Naive thymus-derived CD4-positive, alpha-beta T cell (primary cell): ENCODE data around the gene LMX1A. TPM values are rescaled to one million over a fixed set of nuclear protein-coding genes. Genes with fewer than 3 reads are reported as not detected.

Source experiments
- ATAC-seq: fragments of 150-1000 bp; cut with Tn5 transposase; 2 replicates; pipeline ENCODE4 v1.10.0; 2021; ENCODE audit warnings: mild to moderate bottlenecking, moderate library complexity
- CTCF ChIA-PET: fragments of 350-600 bp; sonication (Branson Sonifier 250); formaldehyde crosslinking; loops from one replicate; lab custom pipeline; 2021; ENCODE audit warnings: antibody characterized with exemption; lab: Charles Lee
- POLR2A ChIA-PET: fragments of 350-600 bp; sonication (Branson Sonifier 250); formaldehyde crosslinking; loops from one replicate; lab custom pipeline; 2021; ENCODE audit warnings: antibody characterized with exemption, inconsistent platforms; lab: Charles Lee
- DNase-seq, 9 donors: peaks; one replicate each; pipeline versions ENCODE4 v3.0.0 to v3.0.0-alpha.2; 2020 to 2022; ENCODE audit warnings: mixed read lengths in 1 of 9
- H3K27ac ChIP-seq: one replicate; pipeline ENCODE4 v1.7.0; 2013; ENCODE audit warnings: mild to moderate bottlenecking, low read depth, low read length, moderate library complexity
- H3K27me3 ChIP-seq, 2 donors: one replicate each; pipeline ENCODE4 v1.7.0; 2013; ENCODE audit warnings: low read length in 2 of 2, mild to moderate bottlenecking in 2 of 2, moderate library complexity in 2 of 2; ENCODE audit not compliant: control insufficient read depth in 2 of 2, insufficient read depth in 2 of 2
- H3K36me3 ChIP-seq, 3 experiments: 1 replicate in 2 of 3; 2 replicates in 1 of 3; pipeline ENCODE4 v1.7.0; 2013; ENCODE audit warnings: low read length in 3 of 3, mild to moderate bottlenecking in 3 of 3, moderate library complexity in 1 of 3; ENCODE audit not compliant: insufficient read depth in 3 of 3, control insufficient read depth in 2 of 3
- H3K4me1 ChIP-seq, 2 donors: one replicate each; pipeline ENCODE4 v1.7.0; 2013; ENCODE audit warnings: low read length in 2 of 2, mild to moderate bottlenecking in 2 of 2, moderate library complexity in 1 of 2; ENCODE audit not compliant: control insufficient read depth in 2 of 2, insufficient read depth in 2 of 2
- H3K4me3 ChIP-seq: 2 replicates; pipeline ENCODE4 v1.7.0; 2013; ENCODE audit warnings: mild to moderate bottlenecking, low read length
- H3K9me3 ChIP-seq, 3 experiments: 1 replicate in 2 of 3; 2 replicates in 1 of 3; pipeline ENCODE4 v1.7.0; 2013; ENCODE audit warnings: low read length in 3 of 3; ENCODE audit not compliant: control insufficient read depth in 2 of 3
- H3K27ac Mint-ChIP-seq, 9 donors: one replicate each; pipeline ENCODE4 v1.8.0; 2020 to 2022; ENCODE audit warnings: mixed read lengths in 9 of 9, mild to moderate bottlenecking in 8 of 9, moderate library complexity in 5 of 9, inconsistent platforms in 2 of 9
- H3K27me3 Mint-ChIP-seq, 5 donors: one replicate each; pipeline ENCODE4 v1.8.0; 2021 to 2022; ENCODE audit warnings: mixed read lengths in 5 of 5, mild to moderate bottlenecking in 1 of 5
- H3K36me3 Mint-ChIP-seq, 5 donors: one replicate each; pipeline ENCODE4 v1.8.0; 2020 to 2022; ENCODE audit warnings: mixed read lengths in 5 of 5, mild to moderate bottlenecking in 3 of 5, inconsistent platforms in 1 of 5
- H3K4me1 Mint-ChIP-seq, 7 donors: one replicate each; pipeline ENCODE4 v1.8.0; 2020 to 2022; ENCODE audit warnings: mixed read lengths in 7 of 7, mild to moderate bottlenecking in 3 of 7, inconsistent platforms in 1 of 7
- H3K4me3 Mint-ChIP-seq, 10 donors: one replicate each; pipeline ENCODE4 v1.8.0; 2020 to 2022; ENCODE audit warnings: mild to moderate bottlenecking in 10 of 10, mixed read lengths in 10 of 10, moderate library complexity in 6 of 10, inconsistent platforms in 2 of 10
- H3K9me3 Mint-ChIP-seq, 11 donors: one replicate each; pipeline ENCODE4 v1.8.0; 2020 to 2022; ENCODE audit warnings: mixed read lengths in 11 of 11, mild to moderate bottlenecking in 4 of 11, inconsistent platforms in 1 of 11, moderate library complexity in 1 of 11
- intact Hi-C, 2 donors: fragments of 100-400 bp; cut with micrococcal nuclease; formaldehyde crosslinking; loops; one replicate each; pipeline ENCODE4 v1.15.1; 2023
- polyA plus RNA-seq, 2 donors: library from polyadenylated mRNA; unstranded; fragments of 300-500 nt; fragmentation: Illumina TruSeq; gene quantifications; one replicate each; pipeline ENCODE4 v1.2.3, GENCODE V29; 2021
- total RNA-seq, 6 experiments: library from RNA in 5 of 6; stranded (reverse) in 5 of 6; gene quantifications; 1 replicate in 5 of 6; 2 replicates in 1 of 6; pipeline ENCODE4 v1.2.3 and lab custom pipeline; 2021 to 2026

Gene LMX1A
- total and polyA plus RNA-seq, 7 experiments from 2014 or later: not detected

DNA sequence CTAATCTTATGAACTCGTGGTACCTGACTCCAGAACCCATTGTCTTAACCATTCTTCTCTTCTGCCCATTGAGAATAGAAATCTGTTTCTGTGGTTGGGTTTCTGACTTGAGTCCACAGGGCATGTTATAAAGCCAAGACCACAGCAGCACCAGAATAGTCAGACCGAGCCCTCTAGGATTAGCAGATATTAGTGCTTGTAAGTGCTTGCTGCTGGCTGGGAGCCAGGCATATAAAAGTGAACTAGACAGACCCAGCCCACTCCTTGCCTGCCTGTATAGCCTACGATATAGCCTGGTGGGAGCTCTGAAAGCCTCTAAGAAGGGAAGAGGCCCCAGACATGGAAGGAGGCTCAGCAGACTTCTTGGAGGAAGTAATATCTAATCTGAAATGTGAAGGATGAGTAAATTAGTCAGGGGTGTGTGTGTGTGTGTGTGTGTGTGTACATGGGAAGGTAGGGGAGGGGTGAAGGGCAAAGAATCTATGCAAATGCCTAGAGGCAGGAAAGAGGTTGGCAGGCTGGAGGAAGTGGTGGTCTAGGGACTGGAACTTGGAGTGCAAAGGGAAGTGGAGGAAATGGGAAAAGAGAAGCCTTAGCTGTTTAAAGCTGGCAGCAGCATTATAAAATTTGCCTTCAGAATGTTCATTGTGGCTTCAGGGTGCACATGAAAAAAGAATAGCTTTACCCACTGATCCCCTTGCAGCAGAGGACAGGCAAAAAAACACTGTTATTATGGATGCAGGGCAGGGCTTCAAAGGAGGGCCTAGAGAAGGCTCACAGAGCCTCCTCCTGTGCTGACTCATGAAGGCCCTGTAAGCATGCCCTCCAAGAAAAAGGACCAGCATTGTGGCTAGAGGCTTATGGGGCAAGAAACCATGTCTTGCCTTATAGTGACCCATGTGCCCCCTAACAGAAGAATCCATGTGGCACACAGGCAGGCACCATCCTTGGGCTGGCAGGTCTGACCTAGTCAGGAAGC is 169.2 kb downstream of the LMX1A start:
- no peak overlapping the region for H3K4me3 Mint-ChIP-seq
- ATAC-seq: no peak
- intact Hi-C loops: no loop called here
- CTCF ChIA-PET: interaction anchor here (0.5 kb wide), 1 partner anchor 151 kb away, joined by 3 read pairs; no protein-coding TSS in a partner anchor
- POLR2A ChIA-PET: no interaction called here
- Histone ChIP-seq H3K9me3 (peaks cover 0 to 7% (median 0%) of the 10 kb centered on the region in 3 experiments), H3K36me3 (no peaks in the 10 kb centered on the region), H3K4me3 (no peak overlapping the region), H3K27me3 (no peaks in the 10 kb centered on the region), H3K27ac (no peak overlapping the region), H3K4me1 (no peaks in the 10 kb centered on the region)
- peaks cover 0 to 4% (median 0%) of the 10 kb centered on the region in 5 donors for H3K36me3 Mint-ChIP-seq
- H3K9me3 Mint-ChIP-seq: peaks cover 5 to 19% (median 10%) of the 10 kb centered on the region in 11 donors
- H3K27ac Mint-ChIP-seq: no peak overlapping the region
- no peak for DNase-seq
- no peaks in the 10 kb centered on the region for H3K4me1 Mint-ChIP-seq
- peaks cover 0 to 15% (median 4%) of the 10 kb centered on the region in 5 donors for H3K27me3 Mint-ChIP-seq

- Histone ChIP-seq H3K9me3 (peaks cover 0 to 9% (median 0%) of the 10 kb centered on the region in 3 experiments), H3K27me3 (no peaks in the 10 kb centered on the region), H3K4me3 (no peak overlapping the region), H3K36me3 (no peaks in the 10 kb centered on the region), H3K27ac (no peak overlapping the region), H3K4me1 (no peaks in the 10 kb centered on the region)
- Mint-ChIP-seq H3K9me3 (peaks cover 6 to 24% (median 10%) of the 10 kb centered on the region in 11 donors), H3K27me3 (peaks cover 0 to 13% (median 4%) of the 10 kb centered on the region in 5 donors), H3K36me3 (peaks cover 0 to 6% (median 0%) of the 10 kb centered on the region in 5 donors), H3K27ac (no peak overlapping the region), H3K4me1 (no peaks in the 10 kb centered on the region), H3K4me3 (no peak overlapping the region)
- CTCF ChIA-PET: no interaction called here
- ATAC-seq: no peak
- POLR2A ChIA-PET: no interaction called here
- intact Hi-C loops: no loop called here
- no peak for DNase-seq
These were observed 171.2 kb downstream of the LMX1A start for GRCh38 chr1:165185161-165185889.

DNA sequence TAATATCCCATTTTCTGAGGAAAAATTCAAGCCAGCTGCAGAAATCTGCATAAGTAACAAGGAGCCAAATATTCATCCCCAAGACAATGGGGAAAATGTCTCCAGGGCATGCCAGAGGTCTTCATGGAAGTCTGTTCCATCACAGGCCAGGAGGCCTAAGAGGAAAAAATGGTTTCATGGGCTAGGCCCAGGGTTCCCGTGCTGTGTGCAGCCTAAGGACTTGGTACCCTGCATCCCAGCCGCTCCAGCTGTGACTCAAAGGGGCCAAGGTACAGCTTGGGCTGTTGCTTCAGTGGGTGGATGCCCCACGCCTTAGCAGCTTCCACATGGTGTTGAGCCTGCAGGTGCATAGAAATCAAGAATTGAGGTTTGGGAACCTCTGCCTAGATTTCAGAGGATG is 173.5 kb downstream of the LMX1A start:
- no peak for ATAC-seq
- intact Hi-C loops: no loop called here
- Mint-ChIP-seq H3K27me3 (peaks cover 0 to 19% (median 5%) of the 10 kb centered on the region in 5 donors), H3K4me3 (no peak overlapping the region), H3K36me3 (peaks cover 0 to 6% (median 0%) of the 10 kb centered on the region in 5 donors), H3K27ac (no peak overlapping the region), H3K9me3 (peaks cover 6 to 24% (median 10%) of the 10 kb centered on the region in 11 donors), H3K4me1 (no peaks in the 10 kb centered on the region)
- H3K9me3 ChIP-seq: peaks cover 0 to 9% (median 0%) of the 10 kb centered on the region in 3 experiments
- DNase-seq: no peak
- CTCF ChIA-PET: no interaction called here
- H3K4me1 ChIP-seq: no peaks in the 10 kb centered on the region
- POLR2A ChIA-PET: no interaction called here
- H3K27me3 ChIP-seq: no peaks in the 10 kb centered on the region
- no peak overlapping the region for H3K27ac ChIP-seq
- no peaks in the 10 kb centered on the region for H3K36me3 ChIP-seq
- H3K4me3 ChIP-seq: no peak overlapping the region

- no peak for DNase-seq
- H3K36me3 ChIP-seq: no peaks in the 10 kb centered on the region
- no peak for ATAC-seq
- no peak overlapping the region for H3K27ac ChIP-seq
- ChIA-PET CTCF (no interaction called here), POLR2A (no interaction called here)
- no peak overlapping the region for H3K27ac Mint-ChIP-seq
- H3K4me3 Mint-ChIP-seq: no peak overlapping the region
- no peaks in the 10 kb centered on the region for H3K4me1 ChIP-seq
- H3K4me3 ChIP-seq: no peak overlapping the region
- no peaks in the 10 kb centered on the region for H3K27me3 ChIP-seq
- intact Hi-C loops: no loop called here
- no peaks in the 10 kb centered on the region for H3K4me1 Mint-ChIP-seq
- peaks cover 0 to 8% (median 0%) of the 10 kb centered on the region in 5 donors for H3K36me3 Mint-ChIP-seq
- H3K9me3 ChIP-seq: peaks cover 0 to 9% (median 0%) of the 10 kb centered on the region in 3 experiments
- H3K9me3 Mint-ChIP-seq: peaks cover 4 to 20% (median 12%) of the 10 kb centered on the region in 11 donors
- H3K27me3 Mint-ChIP-seq: peaks cover 0 to 19% (median 3%) of the 10 kb centered on the region in 5 donors
These were observed 177.2 kb downstream of the LMX1A start for GRCh38 chr1:165179306-165179705.

- H3K4me1 ChIP-seq: no peaks in the 10 kb centered on the region
- Mint-ChIP-seq H3K4me1 (no peaks in the 10 kb centered on the region), H3K4me3 (no peak overlapping the region), H3K36me3 (peaks cover 0 to 4% (median 0%) of the 10 kb centered on the region in 5 donors), H3K27me3 (peaks cover 0 to 28% (median 8%) of the 10 kb centered on the region in 5 donors), H3K9me3 (peaks cover 0 to 8% (median 0%) of the 10 kb centered on the region in 11 donors), H3K27ac (no peak overlapping the region)
- intact Hi-C loops: no loop called here
- H3K36me3 ChIP-seq: no peaks in the 10 kb centered on the region
- no peak overlapping the region for H3K27ac ChIP-seq
- no peaks in the 10 kb centered on the region for H3K9me3 ChIP-seq
- no peak overlapping the region for H3K4me3 ChIP-seq
- DNase-seq (no peak), ATAC-seq (no peak)
- ChIA-PET POLR2A (interaction anchor here (0.6 kb wide), 1 partner anchor 473 kb away, joined by 8 read pairs; no protein-coding TSS in a partner anchor), CTCF (no interaction called here)
- H3K27me3 ChIP-seq: no peaks in the 10 kb centered on the region
These were observed 182.0 kb downstream of the LMX1A start for GRCh38 chr1:165174491-165174890.

DNA sequence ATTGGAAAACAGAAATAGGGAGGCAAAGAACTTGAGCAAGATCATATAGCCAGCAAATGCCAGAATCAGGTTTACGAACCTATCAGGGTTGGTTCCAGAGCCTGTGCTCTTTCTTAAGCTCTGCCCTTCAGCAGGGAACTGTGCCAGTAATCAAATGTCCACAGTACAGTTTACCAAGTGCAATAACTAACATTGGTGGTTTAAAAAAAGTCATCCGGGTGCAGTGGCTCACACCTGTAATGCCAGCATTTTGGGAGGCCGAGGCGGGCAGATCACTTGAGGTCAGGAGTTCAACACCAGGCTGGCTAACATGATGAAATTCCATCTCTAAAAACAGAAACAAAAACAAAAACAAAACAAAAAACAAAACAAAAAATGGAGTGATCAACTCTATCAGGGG is 182.7 kb downstream of the LMX1A start:
- H3K9me3 ChIP-seq: no peaks in the 10 kb centered on the region
- intact Hi-C loops: no loop called here
- CTCF ChIA-PET: no interaction called here
- DNase-seq (no peak), ATAC-seq (no peak)
- peaks cover 0 to 4% (median 0%) of the 10 kb centered on the region in 5 donors for H3K36me3 Mint-ChIP-seq
- no peak overlapping the region for H3K27ac ChIP-seq
- H3K4me1 ChIP-seq: no peaks in the 10 kb centered on the region
- no peak overlapping the region for H3K4me3 ChIP-seq
- POLR2A ChIA-PET: no interaction called here
- peaks cover 0 to 29% (median 8%) of the 10 kb centered on the region in 5 donors for H3K27me3 Mint-ChIP-seq
- H3K36me3 ChIP-seq: no peaks in the 10 kb centered on the region
- no peaks in the 10 kb centered on the region for H3K27me3 ChIP-seq
- H3K27ac Mint-ChIP-seq: no peak overlapping the region
- no peaks in the 10 kb centered on the region for H3K4me1 Mint-ChIP-seq
- H3K9me3 Mint-ChIP-seq: peaks cover 0 to 8% (median 0%) of the 10 kb centered on the region in 11 donors
- no peak overlapping the region for H3K4me3 Mint-ChIP-seq
